Trophoblast cell (in vitro differentiated cells and primary cell): ENCODE data around the gene CUL7. TPM values are rescaled to one million over a fixed set of nuclear protein-coding genes. Genes with fewer than 3 reads are reported as not detected.
A peak's percentile ranks its signal among the peaks of the same experiment; 100 is the strongest.

Experiments
- DNase-seq, 2 donors: peaks; one replicate each; pipeline ENCODE4 v3.0.0-alpha.2; 2016
- H2AFZ ChIP-seq: 2 replicates; pipeline ENCODE4 v1.6.1; 2013; ENCODE audit warnings: low read length, moderate library complexity, mild to moderate bottlenecking; ENCODE audit not compliant: insufficient read depth, poor library complexity
- H2AK5ac ChIP-seq: 2 replicates; pipeline ENCODE4 v1.6.1; 2013; ENCODE audit warnings: mild to moderate bottlenecking, low read length
- H2BK120ac ChIP-seq: 2 replicates; pipeline ENCODE4 v1.6.1; 2013; ENCODE audit warnings: low read length, mild to moderate bottlenecking, moderate library complexity; ENCODE audit not compliant: insufficient read depth, poor library complexity
- H2BK12ac ChIP-seq: 2 replicates; pipeline ENCODE4 v1.6.1; 2013; ENCODE audit warnings: mild to moderate bottlenecking, low read length, moderate library complexity
- H2BK5ac ChIP-seq: 2 replicates; pipeline ENCODE4 v1.6.1; 2013; ENCODE audit warnings: low read length, low read depth, moderate library complexity, mild to moderate bottlenecking; ENCODE audit not compliant: poor library complexity
- H3K14ac ChIP-seq: 2 replicates; pipeline ENCODE4 v1.6.1; 2013; ENCODE audit warnings: mild to moderate bottlenecking, low read length
- H3K18ac ChIP-seq: 2 replicates; pipeline ENCODE4 v1.6.1; 2013; ENCODE audit warnings: mild to moderate bottlenecking, low read length
- H3K23ac ChIP-seq: 2 replicates; pipeline ENCODE4 v1.6.1; 2013; ENCODE audit warnings: low read length
- H3K27ac ChIP-seq: 2 replicates; pipeline ENCODE4 v1.5.1; 2013; ENCODE audit warnings: low read depth, mild to moderate bottlenecking, inconsistent platforms, low read length, moderate library complexity
- H3K27me3 ChIP-seq: 2 replicates; pipeline ENCODE4 v1.6.1; 2013; ENCODE audit warnings: inconsistent platforms, mild to moderate bottlenecking, low read length, moderate library complexity; ENCODE audit not compliant: insufficient read depth
- H3K36me3 ChIP-seq, 2 experiments: 1 replicate in 1 of 2; 2 replicates in 1 of 2; pipeline ENCODE4 v1.6.1; 2013; ENCODE audit warnings: low read length in 2 of 2, mild to moderate bottlenecking in 2 of 2, moderate library complexity in 1 of 2; ENCODE audit not compliant: insufficient read depth in 2 of 2, control insufficient read depth in 1 of 2
- H3K4ac ChIP-seq: 2 replicates; pipeline ENCODE4 v1.6.1; 2013; ENCODE audit warnings: low read depth, mild to moderate bottlenecking, low read length, moderate library complexity
- H3K4me1 ChIP-seq, 2 experiments: 1 replicate in 1 of 2; 2 replicates in 1 of 2; pipeline ENCODE4 v1.6.1; 2013; ENCODE audit warnings: low read length in 2 of 2, mild to moderate bottlenecking in 2 of 2, moderate library complexity in 1 of 2; ENCODE audit not compliant: insufficient read depth in 2 of 2, control insufficient read depth in 1 of 2
- H3K4me2 ChIP-seq: 2 replicates; pipeline ENCODE4 v1.6.1; 2013; ENCODE audit warnings: inconsistent platforms, mild to moderate bottlenecking, low read length, moderate library complexity
- H3K4me3 ChIP-seq: 2 replicates; pipeline ENCODE4 v1.5.1; 2013; ENCODE audit warnings: mild to moderate bottlenecking, low read depth, low read length, inconsistent platforms
- H3K79me1 ChIP-seq: one replicate; pipeline ENCODE4 v1.6.1; 2013; ENCODE audit warnings: low read length
- H3K79me2 ChIP-seq: 2 replicates; pipeline ENCODE4 v1.6.1; 2013; ENCODE audit warnings: low read length, mild to moderate bottlenecking; ENCODE audit not compliant: control insufficient read depth, insufficient read depth, poor library complexity
- H3K9ac ChIP-seq: 2 replicates; pipeline ENCODE4 v1.6.1; 2013; ENCODE audit warnings: mild to moderate bottlenecking, low read length
- H3K9me3 ChIP-seq: 2 replicates; pipeline ENCODE4 v1.6.1; 2013; ENCODE audit warnings: low read depth, mild to moderate bottlenecking, control low read depth, inconsistent platforms, low read length; ENCODE audit not compliant: insufficient read depth
- H4K12ac ChIP-seq: 2 replicates; pipeline ENCODE4 v1.6.1; 2013; ENCODE audit warnings: low read depth, mild to moderate bottlenecking, low read length, moderate library complexity
- H4K8ac ChIP-seq: 2 replicates; pipeline ENCODE4 v1.6.1; 2013; ENCODE audit warnings: low read depth, mild to moderate bottlenecking, low read length, moderate library complexity
- H4K91ac ChIP-seq: one replicate; pipeline ENCODE4 v1.6.1; 2013; ENCODE audit warnings: low read depth, mild to moderate bottlenecking, low read length, moderate library complexity
- WGBS: extraction: QIAGEN DNeasy Blood & Tissue Kit; methylation state at CpG from one replicate; pipeline ENCODE4 v1.1.7; 2013; ENCODE audit warnings: missing lambda C conversion rate; ENCODE audit not compliant: insufficient read length, insufficient coverage; ENCODE audit errors: extremely low coverage; 5-methylcytosine and 5-hydroxymethylcytosine counted together
- polyA plus RNA-seq: library from polyadenylated mRNA; stranded (reverse); fragments of 200-250 nt; gene quantifications from 2 replicates; pipeline ENCODE4 v1.2.3, GENCODE V29; 2013

Gene CUL7
- 22.6 and 22.9 TPM in 2 replicates for polyA plus RNA-seq

DNA sequence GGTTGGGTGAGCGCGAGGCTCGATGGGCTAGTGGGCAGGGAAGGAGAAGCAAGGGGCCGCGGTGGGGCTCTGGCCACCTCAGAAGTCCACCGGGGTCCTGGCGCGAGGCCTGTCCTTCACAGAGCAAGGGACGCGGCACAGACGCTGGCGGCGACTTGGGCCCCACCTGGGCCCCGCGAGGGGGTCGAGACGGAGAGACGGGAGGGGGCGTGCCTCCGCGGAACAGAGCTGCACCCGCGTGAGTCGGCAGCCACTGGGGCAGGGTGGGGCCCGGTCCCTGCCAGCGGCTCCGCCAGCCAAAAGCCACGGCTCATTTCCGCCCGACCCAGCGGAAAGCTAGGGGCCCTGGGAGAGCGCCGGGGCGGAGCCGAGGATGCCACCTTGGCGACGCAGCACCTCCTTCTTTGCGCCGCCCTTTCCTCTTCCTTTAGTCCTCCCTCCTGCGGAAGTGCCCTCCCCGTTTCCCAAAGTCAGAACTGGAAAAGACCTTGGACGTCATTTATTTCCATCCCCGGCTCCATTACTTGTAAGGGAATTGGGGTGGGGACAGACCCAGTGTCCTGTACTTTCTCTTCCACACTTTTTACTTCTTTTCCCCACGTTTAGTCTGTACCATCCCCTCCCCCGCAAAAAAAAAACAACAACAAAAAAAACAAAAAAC, at the start of gene CUL7:
CUL7 (minus strand) TSS at position 307 of the 661 bp plus-strand sequence. CDS start 1,063 bp downstream, outside the sequence.
- Histone ChIP-seq H3K36me3 (peaks cover 26 to 36% of the 10 kb centered on the region in 2 experiments), H2AFZ (peak within 1 kb of the TSS; percentile 73), H3K27ac (peak within 1 kb of the TSS; percentile 94), H3K4me3 (peak within 1 kb of the TSS; percentile 76), H3K79me1 (peaks cover 9% of the 10 kb centered on the region), H2BK5ac (peak within 1 kb of the TSS; percentile 96), H2BK12ac (peak within 1 kb of the TSS; percentile 89), H4K8ac (peak within 1 kb of the TSS; percentile 100), H2BK120ac (peak within 1 kb of the TSS; percentile 97), H3K18ac (peak within 1 kb of the TSS; percentile 99), H3K9me3 (no peaks in the 10 kb centered on the region), H3K23ac (no peak within 1 kb of the TSS), H4K91ac (peak within 1 kb of the TSS; percentile 100), H3K4me2 (peak within 1 kb of the TSS; percentile 72), H3K9ac (peak within 1 kb of the TSS; percentile 92), H3K14ac (peak within 1 kb of the TSS; percentile 100), H2AK5ac (peak within 1 kb of the TSS; percentile 99), H3K4me1 (peaks cover 21 to 43% of the 10 kb centered on the region in 2 experiments), H3K79me2 (peaks cover 8% of the 10 kb centered on the region), H4K12ac (peak within 1 kb of the TSS; percentile 97), H3K27me3 (no peaks in the 10 kb centered on the region), H3K4ac (peak within 1 kb of the TSS; percentile 99)
- no CpG with 5 or more reads among the region's 45 CpGs for WGBS
- peak; percentile 86 to 93 for DNase-seq

DNA sequence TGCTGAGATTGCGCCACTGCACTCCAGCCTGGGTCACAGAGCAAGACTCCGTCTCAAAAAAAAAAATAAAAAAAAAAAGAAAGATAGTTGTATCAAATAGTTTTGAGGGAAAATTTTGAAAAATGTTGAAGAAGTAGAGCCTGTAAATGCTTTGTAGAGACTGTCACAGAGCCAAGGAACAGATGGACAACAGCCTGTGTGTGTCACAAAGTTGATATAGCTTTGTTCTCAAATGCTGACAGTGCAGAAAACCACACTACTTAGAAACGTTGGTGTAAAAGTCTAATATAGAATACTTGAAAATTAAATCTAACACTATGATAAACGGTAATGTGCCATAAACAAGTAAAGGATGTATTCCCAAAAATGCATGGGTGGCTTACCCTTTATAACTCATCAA, 47.8 kb upstream of the CUL7 start:
- Histone ChIP-seq H4K8ac (no peak overlapping the region), H2BK120ac (no peak overlapping the region), H3K4me2 (no peak overlapping the region), H3K4ac (no peak overlapping the region), H3K23ac (no peak overlapping the region), H3K79me2 (peaks cover 27% of the 10 kb centered on the region), H2BK5ac (no peak overlapping the region), H3K4me3 (no peak overlapping the region), H3K4me1 (peaks cover 27 to 30% of the 10 kb centered on the region in 2 experiments), H3K27me3 (no peaks in the 10 kb centered on the region), H3K9ac (no peak overlapping the region), H4K91ac (no peak overlapping the region), H3K9me3 (no peaks in the 10 kb centered on the region), H2AFZ (no peak overlapping the region), H2AK5ac (no peak overlapping the region), H2BK12ac (no peak overlapping the region), H4K12ac (no peak overlapping the region), H3K14ac (no peak overlapping the region), H3K79me1 (peaks cover 10% of the 10 kb centered on the region), H3K18ac (no peak overlapping the region), H3K27ac (no peak overlapping the region), H3K36me3 (peaks cover 3 to 11% of the 10 kb centered on the region in 2 experiments)
- no CpG with 5 or more reads among the region's 4 CpGs for WGBS
- DNase-seq: peak in 1 of 2 donors; percentile 36

DNA sequence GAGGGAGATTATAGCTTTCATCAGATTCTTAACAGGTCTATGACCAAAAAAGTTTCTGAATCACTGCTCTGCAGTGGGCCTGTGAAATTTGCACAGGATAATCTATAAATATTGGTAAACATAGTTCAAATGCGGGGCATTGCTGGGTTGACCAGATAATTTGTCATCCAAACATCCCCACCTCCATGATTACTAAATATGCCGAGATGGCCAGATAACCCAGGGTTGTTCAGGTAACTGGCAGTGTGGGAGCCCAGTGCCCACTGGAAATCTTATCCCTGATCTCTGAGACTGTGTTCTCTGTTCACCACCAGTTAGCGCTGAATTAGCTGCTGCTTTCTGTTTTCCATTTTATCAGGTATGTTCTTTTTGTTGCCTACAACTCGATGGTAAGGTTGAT, 43.9 kb upstream of the CUL7 start:
- H3K27ac ChIP-seq: peak overlapping the region; percentile 24
- peaks cover 22% of the 10 kb centered on the region for H3K79me2 ChIP-seq
- no peak overlapping the region for H3K9ac ChIP-seq
- peak overlapping the region; percentile 53 for H2AK5ac ChIP-seq
- H2BK5ac ChIP-seq: peak overlapping the region; percentile 75
- peaks cover 17% of the 10 kb centered on the region for H3K79me1 ChIP-seq
- no peak overlapping the region for H3K4me2 ChIP-seq
- peak overlapping the region; percentile 99 for H3K4ac ChIP-seq
- peak overlapping the region; percentile 87 for H4K8ac ChIP-seq
- H2AFZ ChIP-seq: peak overlapping the region; percentile 10
- no peak for DNase-seq
- no peak overlapping the region for H3K4me3 ChIP-seq
- H3K27me3 ChIP-seq: no peaks in the 10 kb centered on the region
- H3K18ac ChIP-seq: peak overlapping the region; percentile 56
- H2BK120ac ChIP-seq: peak overlapping the region; percentile 53
- WGBS: no CpG with 5 or more reads among the region's 4 CpGs
- peaks cover 35 to 42% of the 10 kb centered on the region in 2 experiments for H3K4me1 ChIP-seq
- H3K36me3 ChIP-seq: peaks cover 0 to 2% of the 10 kb centered on the region in 2 experiments
- H3K9me3 ChIP-seq: no peaks in the 10 kb centered on the region
- peak overlapping the region; percentile 40 for H4K12ac ChIP-seq
- peak overlapping the region; percentile 97 for H2BK12ac ChIP-seq
- H3K14ac ChIP-seq: peak overlapping the region; percentile 67
- H3K23ac ChIP-seq: no peak overlapping the region
- peak overlapping the region; percentile 79 for H4K91ac ChIP-seq

DNA sequence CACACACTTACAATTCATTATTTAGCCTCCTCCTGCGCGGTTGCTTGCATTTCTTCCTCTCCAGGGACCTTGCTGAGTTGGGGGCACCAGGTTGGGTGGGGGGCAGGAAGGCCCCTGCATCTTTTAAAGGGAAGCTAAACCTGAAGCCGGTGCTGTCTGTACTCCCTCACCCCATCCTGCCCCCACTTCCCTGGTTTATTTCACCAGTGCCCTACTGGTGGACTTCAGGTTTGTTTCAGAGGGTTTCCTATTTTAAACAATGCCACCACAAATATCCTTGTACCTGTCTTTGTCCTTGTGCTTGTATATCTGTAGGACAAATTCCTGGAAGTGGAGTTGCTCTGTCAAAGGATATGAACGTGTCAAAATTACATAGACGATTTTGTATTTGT, 43.4 kb upstream of the CUL7 start:
- peak overlapping the region; percentile 96 for H3K27ac ChIP-seq
- no peaks in the 10 kb centered on the region for H3K9me3 ChIP-seq
- DNase-seq: no peak
- peak overlapping the region; percentile 96 for H2BK120ac ChIP-seq
- no peak overlapping the region for H3K4me3 ChIP-seq
- H2AK5ac ChIP-seq: peak overlapping the region; percentile 94
- H3K23ac ChIP-seq: no peak overlapping the region
- no CpG with 5 or more reads among the region's 5 CpGs for WGBS
- H3K79me2 ChIP-seq: peaks cover 22% of the 10 kb centered on the region
- no peak overlapping the region for H3K9ac ChIP-seq
- peaks cover 35 to 39% of the 10 kb centered on the region in 2 experiments for H3K4me1 ChIP-seq
- peak overlapping the region; percentile 98 for H2BK5ac ChIP-seq
- peak overlapping the region; percentile 90 for H2BK12ac ChIP-seq
- no peak overlapping the region for H2AFZ ChIP-seq
- peak overlapping the region; percentile 97 for H3K18ac ChIP-seq
- H3K36me3 ChIP-seq: peaks cover 0 to 2% of the 10 kb centered on the region in 2 experiments
- H3K4me2 ChIP-seq: peak overlapping the region; percentile 31
- H3K4ac ChIP-seq: peak overlapping the region; percentile 89
- peak overlapping the region; percentile 95 for H4K91ac ChIP-seq
- H3K79me1 ChIP-seq: peaks cover 17% of the 10 kb centered on the region
- H4K12ac ChIP-seq: no peak overlapping the region
- peak overlapping the region; percentile 84 for H3K14ac ChIP-seq
- no peaks in the 10 kb centered on the region for H3K27me3 ChIP-seq
- peak overlapping the region; percentile 87 for H4K8ac ChIP-seq
